ENCODE data around the gene CHPF2.

The CHPF2 gene

GRCh38 chr7:151248346-151249033 lies 16.2 kb downstream of the CHPF2 start, which contains the start of gene SMARCD3 (continued):
- TF ChIP-seq REPIN1 (tag by site-specific recombination; IDR thresholded peaks at IDR 0.05; ENCODE audit: low read depth) (no peak), ZNF26 (tag by site-specific recombination; IDR thresholded peaks at IDR 0.05) (no peak), IKZF3 (tag by site-specific recombination; IDR thresholded peaks at IDR 0.05) (0 out of 2 replicates have a peak, but pooled peaks have one; percentile 8), KLF8 (tag by site-specific recombination; IDR thresholded peaks at IDR 0.05) (peak; percentile 66), ZNF571 (tag by site-specific recombination; IDR thresholded peaks at IDR 0.05) (no peak), CTCF (tag by site-specific recombination; IDR thresholded peaks at IDR 0.05) (peak; percentile 26; the same call in 1 of the 2 replicates), ZNF654 (tag by site-specific recombination; IDR thresholded peaks at IDR 0.05; ENCODE audit: low read depth) (no peak), FEZF1 (tag by site-specific recombination; IDR thresholded peaks at IDR 0.05) (no peak; the same call in 1 of the 2 replicates)

- Histone ChIP-seq H3K4me1 (ENCODE audit: control insufficient read depth, insufficient read depth, low read length) (peaks cover 3% of the 10 kb centered on the region; the same call in 1 of the 2 replicates), H3K27ac (ENCODE audit: extremely low read depth, low read depth, low read length) (peak overlapping the region; percentile 50; the same call in 1 of the 2 replicates), H3K9me3 (ENCODE audit: control insufficient read depth, insufficient read depth, low read depth, low read length) (no peaks in the 10 kb centered on the region), H3K4me3 (ENCODE audit: low read depth, low read length) (peak overlapping the region; percentile 30), H3K36me3 (ENCODE audit: control insufficient read depth in 2 of 2, insufficient read depth in 1 of 2, low read length in 2 of 2) (no peaks in the 10 kb centered on the region)
- CTCF ChIA-PET: no interaction called here
- POLR2A ChIA-PET: interaction anchor here (0.7 kb wide), 1 partner anchor 55 kb away, joined by 4 read pairs; no protein-coding TSS in a partner anchor
- TF ChIP-seq ZNF18 (tag by site-specific recombination; IDR thresholded peaks at IDR 0.05): no peak
- TF ChIP-seq ZNF266 (tag by site-specific recombination; IDR thresholded peaks at IDR 0.05; ENCODE audit: low read depth): no peak
- TF ChIP-seq KLF9 (tag by site-specific recombination; IDR thresholded peaks at IDR 0.05; ENCODE audit: low read depth): peak; percentile 27; the same call in 1 of the 2 replicates
- TF ChIP-seq KLF1 (tag by site-specific recombination; IDR thresholded peaks at IDR 0.05): peak; percentile 52
- TF ChIP-seq SP3 (tag by site-specific recombination; IDR thresholded peaks at IDR 0.05): no peak
- no peak for TF ChIP-seq ZNF639 (tag by site-specific recombination; IDR thresholded peaks at IDR 0.05)
- TF ChIP-seq ZNF600 (tag by site-specific recombination; IDR thresholded peaks at IDR 0.05): peak; percentile 71
- TF ChIP-seq ZBTB8A (tag by site-specific recombination; IDR thresholded peaks at IDR 0.05): peak; percentile 78
- no peak for TF ChIP-seq ZBTB11 (tag by site-specific recombination; conservative IDR thresholded peaks at IDR 0.05; ENCODE audit: low read depth)
- no peak for TF ChIP-seq ZNF785 (tag by site-specific recombination; IDR thresholded peaks at IDR 0.05)
- no peak for TF ChIP-seq CTCF (tag by site-specific recombination; IDR thresholded peaks at IDR 0.05)
- TF ChIP-seq ZSCAN18 (tag by site-specific recombination; IDR thresholded peaks at IDR 0.05): no peak
- TF ChIP-seq ZNF48 (tag by site-specific recombination; IDR thresholded peaks at IDR 0.05): no peak
- no peak for TF ChIP-seq ZNF37A (tag by site-specific recombination; IDR thresholded peaks at IDR 0.05)
Measured at GRCh38 chr7:151249034-151249731, 16.9 kb downstream of the CHPF2 start.
